Keratinocyte (primary cell): ENCODE data around the gene RBM46.

Experiments used
- CTCF ChIP-seq, 3 experiments: IDR thresholded peaks in 1 of 3; conservative IDR thresholded peaks in 1 of 3; optimal IDR thresholded peaks in 1 of 3; 2 replicates in 2 of 3; 3 replicates in 1 of 3; pipeline versions ENCODE3 to v1.5.1; 2011; ENCODE audit warnings: low read length in 3 of 3, mild to moderate bottlenecking in 3 of 3, moderate library complexity in 2 of 3, control low read depth in 1 of 3, inconsistent platforms in 1 of 3; ENCODE audit not compliant: insufficient read depth in 2 of 3; ENCODE audit errors: extremely low read depth in 1 of 3
- EZH2 ChIP-seq: IDR thresholded peaks from one replicate; pipeline ENCODE4 v1.6.1; 2012; ENCODE audit warnings: inconsistent platforms, mild to moderate bottlenecking, low read length, moderate library complexity

GRCh38 chr4:154858166-154858565, 77.1 kb downstream of the RBM46 start:
- no peak for TF ChIP-seq EZH2
- TF ChIP-seq CTCF (optimal IDR thresholded peaks at IDR 0.05 in 1 of 3, IDR thresholded peaks at IDR 0.05 in 1 of 3, conservative IDR thresholded peaks at IDR 0.05 in 1 of 3; ENCODE audit: extremely low read depth in 1 of 3, insufficient read depth in 2 of 3, low read length in 3 of 3), result no peak
